Smooth muscle cell of the brain vasculature (primary cell): ENCODE data around the gene CAVIN2.

ENCODE experiments used
- DNase-seq: peaks from one replicate; pipeline ENCODE4 v3.0.0-alpha.2; 2012; ENCODE audit warnings: low read depth, low spot score

CAVIN2 gene

GRCh38 chr2:191866195-191866594 is 19.3 kb upstream of the CAVIN2 start:
- no peak for DNase-seq

GRCh38 chr2:191864628-191865374 is 17.9 kb upstream of the CAVIN2 start:
- no peak for DNase-seq

GRCh38 chr2:191863988-191864387 is 17.1 kb upstream of the CAVIN2 start:
- no peak for DNase-seq

- no peak for DNase-seq
Measured at GRCh38 chr2:191862156-191862775, 15.4 kb upstream of the CAVIN2 start.

GRCh38 chr2:191860760-191861466 is 14.0 kb upstream of the CAVIN2 start:
- DNase-seq = no peak

- no peak for DNase-seq
Measured at GRCh38 chr2:191859681-191860080, 12.8 kb upstream of the CAVIN2 start.

- no peak for DNase-seq
Measured at GRCh38 chr2:191857886-191858285, 11.0 kb upstream of the CAVIN2 start.

- no peak for DNase-seq
Measured at GRCh38 chr2:191857259-191857805, 10.4 kb upstream of the CAVIN2 start.

GRCh38 chr2:191856111-191856876 is 9.4 kb upstream of the CAVIN2 start:
- no peak for DNase-seq

- DNase-seq = no peak
Measured at GRCh38 chr2:191855382-191855781, 8.5 kb upstream of the CAVIN2 start.

GRCh38 chr2:191854382-191855372 is 7.8 kb upstream of the CAVIN2 start:
- no peak for DNase-seq

- no peak for DNase-seq
Measured at GRCh38 chr2:191853843-191854242, 7.0 kb upstream of the CAVIN2 start.

GRCh38 chr2:191851158-191851557 is 4.3 kb upstream of the CAVIN2 start:
- DNase-seq = no peak

- DNase-seq = no peak
Measured at GRCh38 chr2:191848771-191849767, 2.2 kb upstream of the CAVIN2 start.

GRCh38 chr2:191847764-191848163 is 876 bp upstream of the CAVIN2 start:
- no peak for DNase-seq

- no peak for DNase-seq
Measured at GRCh38 chr2:191845876-191846514, 893 bp downstream of the CAVIN2 start.

GRCh38 chr2:191845248-191845715 is 1.6 kb downstream of the CAVIN2 start:
- DNase-seq = no peak

GRCh38 chr2:191844706-191845105 is 2.2 kb downstream of the CAVIN2 start:
- DNase-seq = no peak

- no peak for DNase-seq
Measured at GRCh38 chr2:191840921-191841320, 6.0 kb downstream of the CAVIN2 start.
